K562 (cell line): ENCODE results near the gene CD93. TPM values are rescaled to one million over a fixed set of nuclear protein-coding genes. Genes with fewer than 3 reads are reported as not detected.

Experiments used
- ATAC-seq: fragments of 200-7000 bp; cut with Tn5 transposase; 3 replicates; pipeline ENCODE4 v1.9.1; 2020; ENCODE audit warnings: moderate library complexity
- BruUV-seq: library from RNA; stranded (reverse); fragments of 400-500 nt; replicated peaks from 2 replicates; lab custom pipeline; 2021; lab: Mats Ljungman, UMichigan
- CTCF ChIA-PET: fragments of 300-600 bp; formaldehyde crosslinking; extraction: SDS; loops from one replicate; lab custom pipeline; 2021; ENCODE audit warnings: low intra/inter-chr PET ratio; lab: Yijun Ruan, JAX
- POLR2A ChIA-PET: fragments of 300-600, 350-650 bp; sonication (Branson Sonifier 250); formaldehyde crosslinking; extraction: SDS; loops from one replicate; lab custom pipeline; 2021; ENCODE audit warnings: antibody characterized with exemption, inconsistent platforms; lab: Yijun Ruan, JAX
- DNase-seq, 4 experiments: peaks; one replicate each; pipeline versions ENCODE4 v3.0.0 to v3.0.0-alpha.2; 2011 to 2018; ENCODE audit warnings: low spot score in 3 of 4, mixed read lengths in 3 of 4; ENCODE audit errors: extremely low read depth in 1 of 4
- FAIRE-seq: peaks from 2 replicates; lab custom pipeline; 2011; peaks lifted over from hg19 to GRCh38; lab: Jason Lieb, UNC
- H2AFZ ChIP-seq: 2 replicates; pipeline ENCODE4 v1.6.0; 2011; ENCODE audit warnings: low read depth, low read length, control low read depth, inconsistent platforms
- H3K27ac ChIP-seq: fragments of 200-600 bp; 3 replicates; pipeline ENCODE4 v1.8.0; 2011; ENCODE audit warnings: low read depth, mild to moderate bottlenecking, control low read depth, inconsistent platforms, low read length, moderate library complexity, mixed read lengths; ENCODE audit errors: extremely low read depth
- H3K27me3 ChIP-seq, 2 experiments: fragments of 300-600 bp in 1 of 2; 2 replicates in 1 of 2; 3 replicates in 1 of 2; pipeline versions ENCODE4 v1.6.0 to v1.8.0; 2011; ENCODE audit warnings: inconsistent platforms in 2 of 2, low read length in 2 of 2, mild to moderate bottlenecking in 1 of 2, mixed read lengths in 1 of 2, moderate library complexity in 1 of 2; ENCODE audit not compliant: control insufficient read depth in 2 of 2, insufficient read depth in 2 of 2
- H3K36me3 ChIP-seq: fragments of 300-600 bp; 3 replicates; pipeline ENCODE4 v1.8.0; 2011; ENCODE audit warnings: mild to moderate bottlenecking, low read length, inconsistent platforms; ENCODE audit not compliant: control insufficient read depth, insufficient read depth
- H3K4me1 ChIP-seq, 2 experiments: fragments of 200-600 bp in 1 of 2; replicated peaks in 1 of 2; 2 replicates in 1 of 2; 3 replicates in 1 of 2; pipeline versions ENCODE4 v1.5.1 to v1.8.0; 2011; ENCODE audit warnings: inconsistent platforms in 2 of 2, low read length in 2 of 2, mild to moderate bottlenecking in 1 of 2, mixed read lengths in 1 of 2, moderate library complexity in 1 of 2; ENCODE audit not compliant: control insufficient read depth in 2 of 2, insufficient read depth in 2 of 2
- H3K4me2 ChIP-seq: 2 replicates; pipeline ENCODE4 v1.6.1; 2011; ENCODE audit warnings: low read length, control low read depth, inconsistent platforms, mixed read lengths; ENCODE audit not compliant: insufficient read depth
- H3K4me3 ChIP-seq: fragments of 200-600 bp; sonication (generic), shearing (Covaris generic); 2 replicates; pipeline ENCODE4 v1.5.1; 2016; ENCODE audit warnings: control low read depth, inconsistent platforms
- H3K79me2 ChIP-seq: fragments of 200-600 bp; 3 replicates; pipeline ENCODE4 v1.8.0; 2011; ENCODE audit warnings: low read length, inconsistent platforms; ENCODE audit not compliant: control insufficient read depth, insufficient read depth
- H3K9ac ChIP-seq, 2 experiments: 2 replicates each; pipeline versions ENCODE4 v1.6.0 to v1.6.1; 2011; ENCODE audit warnings: low read depth in 2 of 2, low read length in 2 of 2, control low read depth in 1 of 2, inconsistent platforms in 1 of 2, mild to moderate bottlenecking in 1 of 2, mixed read lengths in 1 of 2; ENCODE audit not compliant: insufficient read depth in 1 of 2
- H3K9me1 ChIP-seq: one replicate; pipeline ENCODE4 v1.6.0; 2011; ENCODE audit warnings: inconsistent platforms, mild to moderate bottlenecking, low read length, moderate library complexity; ENCODE audit not compliant: control insufficient read depth, insufficient read depth
- H3K9me3 ChIP-seq: replicated peaks from 2 replicates; pipeline ENCODE4 v1.5.1; 2011; ENCODE audit warnings: low read depth, low read length, inconsistent platforms; ENCODE audit not compliant: control insufficient read depth, insufficient read depth
- H4K20me1 ChIP-seq: replicated peaks from 2 replicates; pipeline ENCODE4 v1.6.1; 2011; ENCODE audit warnings: low read length, inconsistent platforms, mixed read lengths; ENCODE audit not compliant: control insufficient read depth, insufficient read depth
- CBFA2T3 ChIP-seq: fragments of 450-650 bp; IDR thresholded peaks from 2 replicates; pipeline ENCODE4 v1.6.1; 2017
- HNRNPH1 ChIP-seq: fragments of 200-400 bp; formaldehyde crosslinking; optimal IDR thresholded peaks from 2 replicates; pipeline ENCODE3; 2017; ENCODE audit warnings: low read depth, mild to moderate bottlenecking, low read length, moderate library complexity
- NBN ChIP-seq: fragments of 450-650 bp; IDR thresholded peaks from 2 replicates; pipeline ENCODE4 v1.6.1; 2016; ENCODE audit warnings: low read depth, mild to moderate bottlenecking
- NEUROD1 ChIP-seq: fragments of 150-350 bp; IDR thresholded peaks from 2 replicates; pipeline ENCODE4 v1.6.1; 2014; ENCODE audit warnings: borderline replicate concordance, low read length, low read depth; ENCODE audit not compliant: partially characterized antibody
- NFIC ChIP-seq: fragments of 450-650 bp; IDR thresholded peaks from 2 replicates; pipeline ENCODE4 v1.6.1; 2017; ENCODE audit warnings: mild to moderate bottlenecking, inconsistent platforms
- NR2C2 ChIP-seq, 2 experiments: fragments of 200-800 bp in 1 of 2; sonication (Bioruptor generic) in 1 of 2; sonication (generic) in 1 of 2; formaldehyde crosslinking in 1 of 2; IDR thresholded peaks; 2 replicates each; pipeline versions ENCODE4 v1.6.1 to v1.8.0; 2016 to 2022; ENCODE audit warnings: mild to moderate bottlenecking in 1 of 2, missing compliant biosample characterization in 1 of 2, missing genetic modification characterization in 1 of 2, missing genetic modification reagents in 1 of 2
- PHB ChIP-seq: fragments of 250-450 bp; sonication (Bioruptor Pico); IDR thresholded peaks from 2 replicates; pipeline ENCODE4 v1.5.0; 2021
- PURB ChIP-seq: sonication (generic); formaldehyde crosslinking; IDR thresholded peaks from 2 replicates; pipeline ENCODE4 v1.9.0; 2021; ENCODE audit warnings: low read depth, mild to moderate bottlenecking, missing genetic modification reagents
- RBFOX2 ChIP-seq: fragments of 200-400 bp; formaldehyde crosslinking; IDR thresholded peaks from 2 replicates; pipeline ENCODE4 v1.6.1; 2017; ENCODE audit warnings: low read depth, mild to moderate bottlenecking, low read length, moderate library complexity
- SLC30A9 ChIP-seq: fragments of 250-450 bp; sonication (Bioruptor Pico); IDR thresholded peaks from 2 replicates; pipeline ENCODE4 v1.8.0; 2022; ENCODE audit warnings: mild to moderate bottlenecking, moderate library complexity
- ZBTB33 ChIP-seq: sonication (generic); formaldehyde crosslinking; IDR thresholded peaks from 2 replicates; pipeline ENCODE4 v1.8.1; 2023; ENCODE audit warnings: mild to moderate bottlenecking, missing genetic modification reagents
- ZNF280B ChIP-seq: fragments of 250-450 bp; sonication (Bioruptor Pico); IDR thresholded peaks from 2 replicates; pipeline ENCODE4 v1.5.1; 2021; ENCODE audit warnings: mild to moderate bottlenecking
- ZNF347 ChIP-seq: fragments of 450-650 bp; formaldehyde crosslinking; IDR thresholded peaks from 2 replicates; pipeline ENCODE4 v1.4.0; 2020; ENCODE audit warnings: low read depth, mild to moderate bottlenecking, moderate library complexity
- ZNF707 ChIP-seq: fragments of 250-450 bp; sonication (Bioruptor Pico); conservative IDR thresholded peaks from 2 replicates; pipeline ENCODE4 v1.8.0; 2022; ENCODE audit warnings: inconsistent platforms, mild to moderate bottlenecking, moderate library complexity
- WGBS: fragments of 100-300 bp; shearing (Covaris generic); methylation state at CpG from one replicate; pipeline ENCODE4 v1.1.6; 2016; ENCODE audit warnings: low coverage, mixed read lengths; ENCODE audit not compliant: insufficient coverage; ENCODE audit errors: missing lambda C conversion rate; 5-methylcytosine and 5-hydroxymethylcytosine counted together
- in situ Hi-C: fragments of 300-500 bp; cut with MboI; formaldehyde crosslinking; loops from 4 replicates; pipeline ENCODE4 v1.15.0; 2018; ENCODE audit warnings: inconsistent platforms, mixed read lengths
- intact Hi-C: fragments of 100-400 bp; cut with micrococcal nuclease; formaldehyde crosslinking; loops from 2 replicates; pipeline ENCODE4 v1.14.2; 2022
- polyA plus RNA-seq, 8 experiments: library from polyadenylated mRNA; depleted of rRNA in 4 of 8; stranded (reverse) in 5 of 8; unstranded in 3 of 8; fragments of >200 nt; fragmentation: Nextera tagmentation in 2 of 8; fragmentation: Illumina TruSeq in 1 of 8; extraction: Ambion mirVana in 2 of 8; extraction: Trizol in 1 of 8; gene quantifications; 2 replicates each; pipeline versions ENCODE4 v1.2.1 to v1.2.3, GENCODE V29; 2011 to 2014; ENCODE audit warnings: inconsistent platforms in 1 of 8, missing spikeins in 1 of 8
- total RNA-seq, 7 experiments: library from RNA; depleted of rRNA in 6 of 7; stranded (reverse); fragments of >200 nt in 6 of 7; fragmentation: Illumina TruSeq in 2 of 7; extraction: Trizol in 2 of 7; gene quantifications; 2 replicates each; pipeline versions ENCODE4 v1.2.1 to v1.2.3, GENCODE V29; 2011 to 2021; ENCODE audit warnings: low replicate concordance in 1 of 7

CD93 gene
- total and polyA plus RNA-seq, 9 of the 15 experiments (the other 6 are each of a cell fraction or from before 2014, with no cell fraction given) = 0.03 to 0.20 (median 0.05) TPM

GRCh38 chr20:23095499-23095898 is 9.4 kb upstream of the CD93 start:
- no peaks in the 10 kb centered on the region for H3K79me2 ChIP-seq
- H4K20me1 ChIP-seq = no peaks in the 10 kb centered on the region
- H3K27me3 ChIP-seq = no peaks in the 10 kb centered on the region
- intact Hi-C loops (no loop called here), in situ Hi-C loops (no loop called here)
- WGBS = 52% methylated on average over 2 of the region's 3 CpGs
- ChIA-PET POLR2A (interaction anchor here (1.8 to 2.1 kb wide), 2 partner anchors 15 to 37 kb away, joined by 5 to 8 read pairs; no protein-coding TSS in a partner anchor), CTCF (no interaction called here)
- peaks cover 17 to 21% of the 10 kb centered on the region in 2 experiments for H3K4me1 ChIP-seq
- FAIRE-seq (no peak), ATAC-seq (no peak), DNase-seq (no peak)
- H3K9me1 ChIP-seq = no peaks in the 10 kb centered on the region
- BruUV-seq = no TSS peak
- no peak overlapping the region for H3K9ac ChIP-seq
- no peak overlapping the region for H2AFZ ChIP-seq
- no peak overlapping the region for H3K4me3 ChIP-seq
- H3K36me3 ChIP-seq = no peaks in the 10 kb centered on the region
- TF ChIP-seq NEUROD1 = no peak
- peak; percentile 28; the same call in 1 of the 2 replicates for TF ChIP-seq NFIC
- no peaks in the 10 kb centered on the region for H3K9me3 ChIP-seq
- no peak overlapping the region for H3K4me2 ChIP-seq
- no peak overlapping the region for H3K27ac ChIP-seq

DNA sequence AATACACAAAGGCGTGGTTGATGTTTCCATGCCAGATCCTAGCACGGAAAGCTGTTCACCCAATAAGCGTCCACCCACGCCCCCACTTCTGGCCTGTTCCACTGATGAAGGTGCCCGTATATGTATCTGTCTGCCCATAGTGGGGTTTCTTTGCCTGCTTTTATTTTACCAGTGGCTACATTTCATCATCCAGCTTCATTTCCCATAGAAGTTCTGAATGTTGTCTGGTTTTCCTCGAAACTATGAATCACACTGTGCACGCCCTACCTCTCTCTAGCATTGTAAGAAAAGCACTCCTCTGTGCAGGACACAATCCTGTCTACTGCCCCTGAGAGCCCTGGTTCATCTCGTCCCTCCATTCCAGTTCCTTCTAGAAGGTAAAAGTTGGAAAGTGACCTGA is 8.8 kb upstream of the CD93 start:
- no peak for DNase-seq
- no peak for TF ChIP-seq ZNF280B (CRISPR knock-in tag)
- TF ChIP-seq PURB (CRISPR knock-in tag) = no peak
- TF ChIP-seq RBFOX2 = no peak
- TF ChIP-seq ZNF347 (CRISPR knock-in tag) = no peak
- TF ChIP-seq NBN = no peak
- TF ChIP-seq NR2C2 (CRISPR knock-in tag; IDR thresholded peaks at IDR 0.05) = no peak
- TF ChIP-seq NR2C2 (tag; IDR thresholded peaks at IDR 0.05) = no peak
- no peak for TF ChIP-seq ZNF707 (CRISPR knock-in tag)
- no peak for TF ChIP-seq SLC30A9
- TF ChIP-seq CBFA2T3 = no peak
- no peak for TF ChIP-seq PHB
- no peak for TF ChIP-seq HNRNPH1
- TF ChIP-seq ZBTB33 (CRISPR knock-in tag) = no peak

More for the DNA sequence above, 8.8 kb upstream of the CD93 start:
- no peak overlapping the region for H3K4me2 ChIP-seq
- H3K4me1 ChIP-seq = peaks cover 17 to 21% of the 10 kb centered on the region in 2 experiments
- H3K36me3 ChIP-seq = no peaks in the 10 kb centered on the region
- no peak overlapping the region for H3K4me3 ChIP-seq
- no peaks in the 10 kb centered on the region for H3K79me2 ChIP-seq
- no peaks in the 10 kb centered on the region for H3K9me3 ChIP-seq
- ATAC-seq = no peak
- in situ Hi-C loops (no loop called here), intact Hi-C loops (loop anchor here (5.0 kb wide), 1 partner anchor 37 kb away; no protein-coding TSS in a partner anchor)
- 69% methylated on average over 5 of the region's 8 CpGs for WGBS
- BruUV-seq = no TSS peak
- no peaks in the 10 kb centered on the region for H4K20me1 ChIP-seq
- ChIA-PET POLR2A (no interaction called here), CTCF (no interaction called here)
- H3K9ac ChIP-seq = no peak overlapping the region
- H3K27ac ChIP-seq = no peak overlapping the region
- no peaks in the 10 kb centered on the region for H3K27me3 ChIP-seq
- no peak for FAIRE-seq
- H2AFZ ChIP-seq = no peak overlapping the region
- no peaks in the 10 kb centered on the region for H3K9me1 ChIP-seq
